ENCODE data around the gene CFL1. TPM values are rescaled to one million over a fixed set of nuclear protein-coding genes. Genes with fewer than 3 reads are reported as not detected.
A peak's percentile ranks its signal among the peaks of the same experiment; 100 is the strongest.

CFL1 gene
- total and polyA plus RNA-seq, 2 of the 8 experiments (the other 6 are each of a cell fraction or from before 2014, with no cell fraction given): 1,252 to 1,365 TPM

GRCh38 chr11:65859812-65860277, 1.9 kb upstream of the CFL1 start (continued):
- no peak; the same call in none of the 2 replicates for TF ChIP-seq PHF8 (conservative IDR thresholded peaks at IDR 0.05; ENCODE audit: low read depth, low read length)
- TF ChIP-seq SRF (IDR thresholded peaks at IDR 0.05; ENCODE audit: low read depth, low read length): no peak
- no peak for TF ChIP-seq RXRA (IDR thresholded peaks at IDR 0.05; ENCODE audit: insufficient read depth, low read depth, low read length)
- no peak for TF ChIP-seq TAF7 (optimal IDR thresholded peaks at IDR 0.05; ENCODE audit: borderline replicate concordance, low read depth, low read length)
- no peak for TF ChIP-seq RAD21 (IDR thresholded peaks at IDR 0.05 in 1 of 2, conservative IDR thresholded peaks at IDR 0.05 in 1 of 2; ENCODE audit: low read depth in 2 of 2, low read length in 2 of 2)
- no peak for TF ChIP-seq TEAD4 (IDR thresholded peaks at IDR 0.05; ENCODE audit: low read depth, low read length)
- no peak; the same call in 1 of the 2 replicates for TF ChIP-seq ATF2 (IDR thresholded peaks at IDR 0.05; ENCODE audit: low read length)
- TF ChIP-seq SIN3A (conservative IDR thresholded peaks at IDR 0.05 in 1 of 2, IDR thresholded peaks at IDR 0.05 in 1 of 2; ENCODE audit: low read depth in 1 of 2, low read length in 2 of 2): no peak
- TF ChIP-seq POU5F1 (IDR thresholded peaks at IDR 0.05; ENCODE audit: low read depth, low read length): no peak
- no peak for TF ChIP-seq BCL11A (IDR thresholded peaks at IDR 0.05; ENCODE audit: low read depth in 2 of 2, low read length in 2 of 2)
- no peak for TF ChIP-seq GTF2F1 (IDR thresholded peaks at IDR 0.05; ENCODE audit: borderline replicate concordance, low read depth, low read length)
- no peak for TF ChIP-seq CHD1 (IDR thresholded peaks at IDR 0.05; ENCODE audit: low read depth, low read length)
- TF ChIP-seq E2F6 (IDR thresholded peaks at IDR 0.05): no peak
- peak; percentile 25 for TF ChIP-seq SAP30 (IDR thresholded peaks at IDR 0.05; ENCODE audit: insufficient read depth, insufficient replicate concordance, low read length)
- TF ChIP-seq GABPA (IDR thresholded peaks at IDR 0.05; ENCODE audit: borderline replicate concordance, insufficient read depth, low read length): no peak
- no peak for TF ChIP-seq FOSL1 (IDR thresholded peaks at IDR 0.05; ENCODE audit: insufficient read depth, low read depth, low read length)
- no peak for TF ChIP-seq TCF12 (IDR thresholded peaks at IDR 0.05; ENCODE audit: low read depth, low read length)
- TF ChIP-seq EZH2 (IDR thresholded peaks at IDR 0.05; ENCODE audit: low read depth, low read length, severe bottlenecking): no peak
- TF ChIP-seq SP4 (IDR thresholded peaks at IDR 0.05; ENCODE audit: low read length): no peak
- TF ChIP-seq CEBPB (IDR thresholded peaks at IDR 0.05; ENCODE audit: low read depth, low read length): no peak
- TF ChIP-seq CHD2 (IDR thresholded peaks at IDR 0.05; ENCODE audit: low read length): 0 out of 2 replicates have a peak, but pooled peaks have one; percentile 39
- TF ChIP-seq CREB1 (IDR thresholded peaks at IDR 0.05): no peak
- no peak for TF ChIP-seq BRCA1 (IDR thresholded peaks at IDR 0.05; ENCODE audit: low read depth, low read length)
- TF ChIP-seq SIRT6 (IDR thresholded peaks at IDR 0.05; ENCODE audit: low read length): no peak

Measured in H1 (cell line).